Suppressor macrophage treated with lipopolysaccharide for 4 hours (primary cell): ENCODE data around the gene OR5B12.
"Not testable (repeated sequence)": the region's sequence is repeated elsewhere in the genome, so short reads cannot be mapped to it uniquely, and the experiment has no call there.

Experiments
- DNase-seq: peaks from one replicate; pipeline ENCODE4 v3.0.0-alpha.2; 2020

Gene OR5B12

DNA sequence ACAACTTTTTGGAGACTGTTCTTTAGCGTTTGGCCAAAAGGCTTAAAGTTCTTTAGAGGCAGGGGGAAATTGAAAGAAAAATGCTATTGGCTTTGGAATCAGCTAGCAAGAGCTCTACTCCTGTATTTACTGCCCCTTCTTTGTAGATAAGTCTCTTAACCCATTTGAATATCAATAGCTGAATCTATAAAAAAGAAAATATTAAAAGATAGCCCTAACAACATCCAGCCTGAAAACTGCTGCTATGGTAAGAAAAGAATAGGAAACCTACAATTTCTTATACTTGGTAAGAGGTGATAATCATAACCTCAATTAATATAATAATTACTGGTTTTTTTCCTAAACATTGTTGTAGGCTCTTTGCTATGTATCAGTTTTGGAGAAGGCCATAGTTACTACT lies at the start of gene OR5B12:
OR5B12 (minus strand) TSS at position 101 of the 400 bp plus-strand sequence. CDS start 2,085 bp downstream, outside the sequence.
- DNase-seq = no peak

DNA sequence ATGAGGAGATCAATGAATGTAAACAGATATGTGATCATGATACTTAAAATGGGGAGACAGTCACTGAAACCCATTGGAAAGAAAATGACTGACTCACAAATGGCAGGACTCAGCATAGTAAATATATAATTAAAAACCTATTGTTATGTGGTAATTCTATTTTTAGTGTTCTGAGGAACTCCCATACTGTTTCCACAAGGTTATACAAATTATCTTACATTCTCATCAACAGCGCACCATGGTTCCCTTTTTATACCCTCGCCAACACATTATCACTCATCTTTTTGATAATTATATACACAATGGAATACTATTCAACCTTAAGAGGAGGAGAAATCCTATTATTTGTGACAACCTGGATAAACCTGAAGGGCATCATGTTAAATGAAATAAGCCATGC lies 48.8 kb upstream of the OR5B12 start:
- DNase-seq = no peak

DNA sequence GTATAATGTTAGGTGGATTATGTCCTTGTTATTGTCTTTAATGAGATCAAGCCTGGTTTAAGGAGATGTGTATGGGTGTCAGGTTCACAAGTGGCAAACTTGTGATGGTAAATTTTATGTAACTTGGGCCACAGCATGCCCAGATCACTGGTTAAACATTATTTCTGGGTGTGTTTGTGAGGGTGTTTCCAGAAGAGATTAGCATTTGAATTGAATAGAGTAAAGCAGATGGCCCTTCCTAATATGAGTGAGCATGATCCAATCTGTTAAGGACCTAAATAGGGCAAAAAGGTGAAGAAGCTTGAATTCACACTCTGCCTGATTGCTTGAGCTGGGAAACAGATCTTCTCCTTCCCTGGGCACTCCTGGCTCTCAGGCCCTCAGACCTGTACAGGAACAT lies 45.1 kb upstream of the OR5B12 start:
- DNase-seq = no peak

DNA sequence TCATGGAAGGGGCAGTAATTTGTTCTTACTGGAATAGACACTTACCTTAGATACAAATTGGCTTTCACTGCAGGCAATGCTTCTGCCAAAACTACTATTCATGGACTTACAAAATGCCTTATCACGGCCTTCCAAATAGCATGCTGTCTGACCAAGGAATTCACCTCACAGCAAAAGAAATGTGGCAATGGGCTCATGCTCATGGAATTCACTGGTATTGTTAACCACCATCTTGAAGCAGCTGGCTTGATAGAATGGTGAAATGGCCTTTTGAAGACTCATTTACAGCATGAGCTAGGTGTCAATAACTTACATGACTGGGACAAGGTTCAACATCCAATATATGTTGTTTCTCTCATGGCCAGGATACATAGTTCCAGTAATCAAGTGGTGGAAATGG lies 43.9 kb upstream of the OR5B12 start:
- DNase-seq = no peak

- DNase-seq = no peak
These were observed 29.9 kb upstream of the OR5B12 start for GRCh38 chr11:58471892-58472291.

DNA sequence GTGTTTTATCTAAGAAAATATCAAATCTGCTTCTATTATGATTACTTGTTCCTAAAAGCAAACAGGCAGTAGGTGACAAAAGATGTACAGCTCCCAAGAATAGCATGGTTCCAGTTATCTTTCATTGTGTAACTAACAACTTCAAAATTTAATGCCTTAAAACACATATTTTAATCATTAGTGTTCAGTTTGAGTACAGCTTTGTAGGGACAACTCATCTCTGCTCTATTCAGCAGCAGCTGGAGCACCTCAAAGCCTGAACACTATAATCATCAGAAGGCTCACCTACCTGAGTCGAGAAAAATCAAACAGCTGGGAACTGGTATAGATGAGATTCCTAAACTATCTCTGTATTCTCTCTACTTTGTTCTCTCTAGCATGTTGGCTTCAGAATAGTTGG lies 24.3 kb upstream of the OR5B12 start:
- DNase-seq = no peak

DNA sequence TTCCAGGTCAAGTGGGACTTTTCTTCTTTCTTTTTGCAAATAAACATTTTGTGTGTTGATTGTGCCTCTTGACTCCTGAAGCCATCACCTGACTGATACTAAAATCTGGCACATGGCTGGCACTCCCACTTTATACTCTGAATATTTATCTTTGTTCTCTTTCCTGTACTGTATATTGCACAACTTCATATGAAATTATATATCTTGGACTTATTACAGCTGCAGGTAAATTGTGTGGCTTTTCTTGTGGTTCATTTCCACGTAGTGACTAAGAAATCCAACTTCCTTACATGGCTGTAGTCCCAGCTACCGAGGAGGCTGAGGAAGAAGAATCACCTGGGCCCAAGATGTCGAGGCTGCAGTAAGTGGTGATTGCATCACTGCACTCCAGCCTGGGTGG lies 23.7 kb upstream of the OR5B12 start:
- DNase-seq = no peak

DNA sequence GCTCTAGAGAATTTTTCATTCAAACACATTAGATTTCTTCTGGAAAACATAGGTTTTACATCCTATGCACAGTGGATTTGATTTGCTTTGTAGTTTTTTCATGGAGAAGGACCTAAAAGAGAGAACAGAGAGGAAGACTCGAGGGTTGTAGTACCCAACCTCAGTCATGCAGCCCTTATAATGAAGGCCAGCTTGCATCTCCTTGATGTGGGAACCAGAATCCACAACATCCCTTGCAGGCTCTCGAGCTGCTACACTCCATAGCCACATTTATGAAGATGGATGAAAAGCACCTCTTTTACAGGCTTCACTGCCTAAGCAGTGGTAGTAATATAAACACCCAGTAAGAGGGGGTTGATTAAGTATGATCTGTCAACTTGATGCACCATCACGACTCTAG lies 9.5 kb upstream of the OR5B12 start:
- DNase-seq = no peak

- no peak for DNase-seq
These were observed 4.3 kb upstream of the OR5B12 start for GRCh38 chr11:58446294-58446693.

- no peak for DNase-seq
These were observed 2.3 kb upstream of the OR5B12 start for GRCh38 chr11:58444300-58444699.

DNA sequence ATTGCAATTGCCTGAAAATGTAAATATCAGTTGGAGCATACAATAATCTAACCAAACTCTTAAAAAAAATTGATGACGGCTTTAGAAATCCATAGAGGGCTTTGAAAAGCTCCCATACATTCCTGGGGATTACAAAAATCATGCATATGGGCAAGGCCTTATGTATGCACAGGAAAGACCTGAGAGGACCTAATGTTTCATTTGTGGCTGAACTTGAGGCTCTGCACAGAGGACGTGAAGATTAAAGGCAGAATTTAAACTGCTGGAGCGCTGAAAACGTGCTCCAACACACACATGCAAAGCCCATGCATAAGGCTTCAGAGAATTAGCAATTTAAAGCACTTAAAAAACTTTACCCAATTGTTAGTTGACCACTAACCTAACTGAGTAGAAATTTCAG lies 3.5 kb downstream of the OR5B12 start:
- DNase-seq = no peak

DNA sequence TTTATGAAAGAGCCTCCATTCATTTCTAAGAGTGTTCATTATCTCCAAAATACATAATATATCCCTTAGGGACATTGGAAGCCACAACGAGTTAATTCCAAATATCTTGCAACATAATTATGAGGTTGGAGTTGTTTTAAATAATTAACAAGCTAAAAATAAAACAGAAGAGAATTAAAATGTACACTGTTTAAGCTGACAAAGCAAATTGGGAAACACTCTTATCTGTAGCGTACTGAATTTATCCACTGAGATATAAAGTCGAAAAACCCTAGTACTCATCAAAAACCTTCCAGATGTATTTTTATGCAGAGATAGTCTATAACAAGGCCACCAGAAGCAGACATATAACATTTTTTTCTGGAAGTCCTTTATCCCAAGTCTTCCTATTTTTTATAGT lies 7.8 kb downstream of the OR5B12 start:
- no peak for DNase-seq

GRCh38 chr11:58433638-58434203 lies 8.3 kb downstream of the OR5B12 start:
- DNase-seq = no peak

DNA sequence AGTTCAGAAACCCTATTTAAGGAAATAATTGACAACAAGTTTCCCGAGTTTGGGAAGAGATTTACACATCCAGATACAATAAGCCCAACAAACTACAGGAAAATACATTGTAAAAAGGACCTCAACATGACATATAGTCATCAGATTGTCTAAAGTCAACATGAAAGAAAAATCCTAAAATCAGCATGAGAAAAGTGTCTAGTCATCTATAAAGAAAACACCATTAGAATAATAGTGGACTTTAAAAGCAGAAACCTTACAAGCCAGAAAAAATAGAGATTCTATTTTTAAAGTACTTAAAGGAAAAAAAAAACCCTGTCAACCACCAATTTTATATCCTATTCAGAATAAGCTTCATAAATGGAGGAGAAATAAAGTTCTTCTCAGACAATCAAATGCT lies 12.8 kb downstream of the OR5B12 start:
- no peak for DNase-seq

- DNase-seq = no peak
These were observed 14.0 kb downstream of the OR5B12 start, which contains the start of gene OR5B2 for GRCh38 chr11:58428021-58428420. TSS of gene OR5B2 (minus strand) at chr11:58428121. CDS start at chr11:58423261, 4,860 bp downstream.

DNA sequence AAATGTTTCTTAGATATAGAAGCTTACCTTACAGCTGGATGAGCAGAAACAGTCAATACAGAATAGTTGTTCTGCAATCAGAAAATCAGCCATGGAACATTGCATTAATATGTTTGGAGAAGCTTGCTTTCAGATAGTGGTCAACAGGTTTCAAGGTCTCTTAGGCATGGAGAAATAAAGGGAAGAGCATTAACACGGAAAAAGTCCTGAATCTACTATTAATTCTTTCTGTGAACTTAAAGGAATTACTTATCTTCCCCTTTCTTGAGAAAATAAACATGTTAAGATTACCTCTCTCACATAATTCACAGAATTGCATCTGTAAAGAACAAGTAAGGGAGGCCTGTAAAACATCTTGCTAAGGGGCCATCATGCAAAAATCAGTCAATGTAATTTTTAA lies 35.3 kb downstream of the OR5B12 start, which contains the start of gene OR5B3:
OR5B3 (minus strand) TSS at position 101 of the 400 bp plus-strand sequence. CDS start 3,465 bp downstream, outside the sequence.
- DNase-seq = no peak

- not testable (repeated sequence) for DNase-seq
These were observed 42.4 kb downstream of the OR5B12 start for GRCh38 chr11:58399622-58400021.

GRCh38 chr11:58395581-58395980 lies 46.5 kb downstream of the OR5B12 start:
- DNase-seq = no peak

- DNase-seq = no peak
These were observed 47.8 kb downstream of the OR5B12 start for GRCh38 chr11:58394195-58394594.

DNA sequence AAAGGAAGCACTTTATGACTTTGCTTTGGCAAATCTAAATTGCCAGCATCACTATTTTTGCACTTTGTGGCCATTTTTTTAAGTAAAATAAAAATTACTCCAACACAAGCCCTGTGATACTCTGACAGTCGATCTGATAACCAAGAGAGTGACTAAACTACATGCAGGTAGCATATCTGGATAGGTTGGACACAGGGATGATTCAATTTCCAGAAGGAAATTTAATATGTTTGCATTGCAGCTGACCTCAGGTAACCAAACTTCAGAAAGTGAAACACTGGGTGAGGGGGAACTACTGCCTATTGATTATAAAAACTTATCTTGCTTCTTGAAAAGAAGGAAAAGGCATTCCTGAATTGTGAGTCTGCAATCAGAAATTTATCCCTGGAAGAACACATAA lies 49.3 kb downstream of the OR5B12 start:
- no peak for DNase-seq

DNA sequence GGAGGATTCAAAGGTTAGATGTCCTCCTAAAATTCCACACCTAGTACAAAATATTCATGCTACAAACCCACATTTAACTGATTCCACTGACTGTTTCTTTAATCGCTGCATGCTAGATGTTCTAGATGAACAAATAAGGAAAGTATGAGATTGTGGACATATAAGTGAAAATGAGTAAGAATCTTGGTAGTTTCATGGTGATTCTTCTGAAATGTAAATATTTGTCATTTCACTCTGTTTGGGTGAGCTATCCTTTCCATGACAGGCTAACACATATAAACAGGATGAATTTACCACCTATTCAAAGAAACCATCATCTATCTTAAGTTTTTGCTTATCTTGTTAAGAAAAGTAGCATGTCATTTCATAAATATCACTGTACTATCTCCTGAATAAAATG lies 50.2 kb downstream of the OR5B12 start:
- no peak for DNase-seq

DNA sequence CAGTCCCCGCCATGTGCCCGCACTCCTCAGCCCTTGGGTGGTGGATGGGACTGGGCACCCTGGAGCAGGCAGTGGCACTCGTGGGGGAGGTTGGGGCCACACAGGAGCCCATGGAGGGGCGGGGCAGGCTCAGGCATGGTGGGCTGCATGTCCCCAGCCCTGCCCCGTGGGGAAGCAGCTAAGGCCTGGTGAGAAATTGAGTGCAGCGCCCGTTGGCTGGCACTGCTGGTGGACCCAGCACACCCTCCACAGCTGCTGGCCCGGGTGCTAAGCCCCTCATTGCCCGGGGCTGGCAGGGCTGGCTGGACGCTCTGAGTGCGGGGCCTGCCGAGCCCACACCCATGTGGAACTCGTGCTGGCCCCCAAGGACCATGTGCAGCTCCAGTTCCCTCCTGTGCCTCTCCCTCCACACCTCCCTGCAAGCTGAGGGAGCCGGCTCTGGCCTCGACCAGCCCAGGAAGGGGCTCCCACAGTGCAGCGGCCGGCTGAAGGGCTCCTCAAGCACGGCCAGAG lies 51.4 kb downstream of the OR5B12 start:
- DNase-seq = no peak
